Ishikawa (cell line): ENCODE data around the gene LRRN4.

Source experiments
- CREB1 ChIP-seq: IDR thresholded peaks from 2 replicates; pipeline ENCODE4 v1.6.1; 2012; ENCODE audit warnings: low read depth
- YY1 ChIP-seq: IDR thresholded peaks from 2 replicates; pipeline ENCODE4 v1.6.1; 2012; ENCODE audit warnings: low read depth
- ZBTB7A ChIP-seq: IDR thresholded peaks from 2 replicates; pipeline ENCODE4 v1.6.1; 2012; ENCODE audit warnings: low read depth

- no peak for TF ChIP-seq ZBTB7A
- no peak for TF ChIP-seq CREB1
- TF ChIP-seq YY1, result no peak
Measured at GRCh38 chr20:6081236-6081635, 27.4 kb upstream of the LRRN4 start.
